ENCODE measurements around the gene DGKE.

Gene DGKE
- total RNA-seq, result 2.5 to 10.6 (median 5.3) reads per million in 17 experiments

DNA sequence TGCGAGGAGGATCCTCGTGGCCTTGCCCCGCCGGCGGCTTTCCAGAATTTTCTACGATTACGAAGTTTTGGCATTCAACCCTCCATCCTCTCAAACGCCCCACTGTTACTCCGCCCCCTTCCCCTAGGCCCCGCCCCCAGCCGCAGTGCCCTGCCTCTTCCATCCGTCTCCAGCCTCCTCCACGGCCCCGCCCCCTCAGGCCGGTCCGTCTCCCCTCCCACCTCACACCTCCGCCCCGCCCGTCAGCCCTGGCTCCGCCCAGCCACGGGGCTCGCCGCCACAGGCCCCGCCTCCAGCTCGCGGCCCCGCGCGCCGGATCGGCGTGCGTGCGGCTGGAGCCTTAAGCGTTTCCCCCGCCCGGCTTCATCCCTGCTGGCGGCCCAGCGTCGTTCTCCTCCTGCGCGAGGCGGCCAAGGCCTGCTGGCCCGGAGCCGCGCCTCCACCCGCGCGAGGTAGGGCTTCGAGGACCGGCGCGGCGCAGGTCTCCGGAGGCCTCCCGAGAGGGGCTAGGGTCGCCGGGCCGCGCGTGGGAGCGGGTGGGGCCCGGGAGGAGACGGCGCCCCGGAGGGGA is at the start of gene DGKE, which contains the start of gene C17orf67:
TSS of gene DGKE (plus strand) at position 343 of the 571 bp plus-strand sequence. CDS start 645 bp downstream, outside the sequence.
TSS of gene C17orf67 (minus strand) at position 112 of the 571 bp plus-strand sequence. CDS start 18,110 bp downstream, outside the sequence.
- DNase-seq, result peak; percentile 95 to 99 (median 97)

DNA sequence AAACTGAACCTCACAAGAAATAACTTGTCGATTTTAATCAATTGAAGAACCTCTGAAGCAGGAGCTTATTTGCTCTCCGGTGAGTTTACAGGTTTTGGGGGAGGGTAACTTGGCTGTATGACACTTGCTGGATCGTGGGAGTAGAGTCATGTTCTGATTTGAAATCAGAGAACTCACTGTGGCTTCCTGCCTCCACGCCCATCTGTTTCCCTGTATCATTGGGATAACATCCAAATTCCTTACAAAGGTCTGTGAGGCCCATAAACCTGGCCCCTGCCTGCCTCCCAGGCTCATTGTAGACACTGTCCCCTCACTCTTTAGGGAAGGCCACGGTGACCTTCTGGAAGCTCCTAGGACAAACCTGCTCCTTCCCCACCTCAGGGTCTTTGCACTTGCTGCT is 48.5 kb upstream of the DGKE start:
- peak in 2 of 4 experiments; percentile 21 to 31 for DNase-seq

DNA sequence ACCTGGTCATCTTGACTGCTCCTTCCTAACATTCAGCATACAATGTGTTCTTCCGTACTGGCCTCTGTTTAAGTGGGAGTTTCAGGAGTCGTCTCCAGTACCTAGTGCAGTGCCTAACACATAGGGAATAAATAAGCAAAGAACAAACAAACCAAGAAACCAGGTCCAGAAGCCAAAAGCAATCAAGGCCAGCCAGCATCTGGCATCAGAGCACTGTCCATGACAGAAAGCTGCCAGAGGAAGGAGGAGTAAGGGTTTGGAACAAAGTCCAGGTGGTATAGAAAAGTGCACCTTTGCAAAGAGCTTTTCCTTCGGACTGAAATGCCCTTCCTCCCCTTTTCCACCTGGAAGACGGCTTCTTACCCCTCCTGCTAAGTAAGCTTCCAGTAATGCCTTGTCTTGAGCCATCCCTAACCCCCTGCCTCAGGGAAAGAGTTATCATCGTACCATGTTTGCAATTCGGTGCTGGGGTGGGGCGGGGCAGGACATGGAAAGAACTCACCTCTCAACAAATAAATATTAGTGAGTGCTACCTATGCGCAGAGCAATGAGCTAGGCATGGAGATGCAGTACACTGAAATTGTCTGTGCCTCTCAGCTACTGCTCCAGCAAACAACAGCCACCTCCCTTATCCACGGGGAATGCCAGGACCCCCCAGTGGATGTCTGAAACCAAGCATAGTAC is 47.8 kb upstream of the DGKE start:
- DNase-seq, result no peak

DNA sequence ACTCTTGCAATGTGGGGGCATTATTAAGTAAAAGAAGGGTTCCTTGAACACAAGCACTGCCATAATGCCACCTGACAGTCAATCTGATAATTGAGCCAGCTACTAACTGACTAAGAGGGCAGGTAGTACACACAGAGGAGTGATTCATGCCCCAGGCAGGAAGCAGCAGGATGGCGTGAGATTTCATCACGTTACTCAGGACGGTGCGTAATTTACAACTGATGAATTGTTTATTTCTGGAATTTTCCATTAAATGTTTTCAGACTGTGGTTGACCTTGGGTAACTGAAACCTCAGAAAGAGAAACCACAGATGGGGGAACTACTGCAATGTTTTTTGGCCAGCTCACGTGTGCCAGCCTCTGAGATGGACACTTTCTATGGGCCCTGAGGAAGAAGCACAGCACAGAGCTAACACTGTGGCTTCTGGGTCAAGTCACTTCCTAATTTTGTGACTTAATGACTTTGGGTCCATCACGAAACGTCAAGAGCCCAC is 46.9 kb upstream of the DGKE start:
- peak; percentile 89 to 97 (median 92) for DNase-seq

DNA sequence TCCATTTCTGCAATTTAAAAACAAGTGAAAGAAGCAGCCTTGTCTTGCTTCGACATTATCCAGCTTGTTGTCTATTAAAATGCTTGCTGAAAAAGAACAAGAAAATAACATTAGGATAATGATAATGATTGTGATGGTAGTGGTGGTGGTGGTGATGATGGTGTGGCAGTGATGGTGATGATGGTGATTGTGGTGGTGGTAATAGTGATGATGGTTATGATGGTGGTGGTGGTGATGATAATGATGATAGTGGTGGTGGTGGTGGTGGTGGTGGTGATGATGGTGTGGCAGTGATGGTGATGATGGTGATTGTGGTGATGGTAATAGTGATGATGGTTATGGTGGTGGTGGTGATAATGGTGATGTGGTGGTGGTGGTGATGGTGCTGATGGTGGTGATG is 41.7 kb upstream of the DGKE start:
- no peak for DNase-seq

DNA sequence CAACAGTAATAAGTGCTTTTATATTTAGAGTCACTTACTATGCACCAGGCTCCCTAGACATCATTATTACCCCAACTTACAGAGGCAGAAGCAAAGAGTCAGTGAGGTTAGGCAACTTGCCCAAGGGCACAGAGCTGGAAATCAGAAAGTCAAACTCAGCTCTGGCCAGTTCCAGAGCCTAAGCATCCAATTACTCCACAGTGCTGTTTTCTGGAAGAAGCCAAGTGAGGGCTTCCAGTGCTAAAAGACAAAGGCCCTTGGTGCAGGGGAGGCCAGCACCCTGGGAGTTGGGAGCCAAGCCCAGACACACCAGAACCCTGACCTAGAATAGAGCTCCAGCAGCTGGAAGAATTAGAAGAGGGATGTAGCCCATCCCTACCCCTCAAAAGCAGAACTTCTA is 40.4 kb upstream of the DGKE start:
- DNase-seq, result no peak

DNA sequence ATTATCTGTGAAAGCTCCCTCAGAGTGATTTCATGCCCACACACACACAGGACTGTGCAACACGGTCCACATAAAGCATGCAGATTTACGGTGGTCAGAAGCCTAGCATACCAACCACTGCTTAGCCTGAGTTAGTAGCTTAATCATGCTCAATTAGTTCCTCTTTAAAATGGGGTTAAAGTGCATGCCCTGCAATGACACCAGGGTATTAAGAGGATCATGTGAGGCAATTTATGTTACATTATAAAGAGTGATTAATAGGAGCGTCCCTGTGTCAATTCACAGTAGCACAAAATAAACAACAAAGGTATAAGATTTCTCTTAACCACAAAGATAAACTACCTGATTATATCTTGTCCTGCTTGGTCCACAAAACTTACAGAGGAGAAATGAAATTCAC is 40.0 kb upstream of the DGKE start:
- peak; percentile 54 to 80 (median 64) for DNase-seq

DNA sequence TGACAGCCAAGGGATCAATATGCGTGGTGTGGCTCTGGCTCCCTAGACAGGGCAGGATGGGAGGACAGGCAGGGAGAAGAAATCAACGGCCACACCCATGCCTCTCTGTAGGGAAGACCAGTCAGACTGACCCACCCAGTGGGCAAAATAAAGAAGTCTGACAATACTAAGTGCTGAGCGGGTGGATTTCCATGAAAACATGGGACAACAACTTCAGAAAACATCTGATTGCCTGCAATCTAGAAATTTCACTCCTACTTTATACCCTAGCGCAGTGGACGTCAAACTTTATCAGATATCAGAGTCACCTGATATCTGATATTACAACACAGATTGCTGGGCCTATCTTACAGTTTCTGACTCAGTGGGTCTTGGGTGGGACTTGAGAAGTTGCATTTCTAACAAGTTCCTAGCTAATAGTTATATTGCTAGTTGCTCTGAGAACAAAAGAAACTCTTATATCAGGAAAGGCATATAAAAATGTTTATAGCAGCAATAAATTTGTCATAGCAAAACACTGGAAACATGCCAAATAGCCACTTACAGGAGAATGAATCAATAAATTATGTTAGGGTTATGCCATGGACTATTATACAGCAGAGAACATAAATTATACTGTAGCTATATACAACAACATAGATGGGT is 38.6 kb upstream of the DGKE start:
- DNase-seq, result no peak

DNA sequence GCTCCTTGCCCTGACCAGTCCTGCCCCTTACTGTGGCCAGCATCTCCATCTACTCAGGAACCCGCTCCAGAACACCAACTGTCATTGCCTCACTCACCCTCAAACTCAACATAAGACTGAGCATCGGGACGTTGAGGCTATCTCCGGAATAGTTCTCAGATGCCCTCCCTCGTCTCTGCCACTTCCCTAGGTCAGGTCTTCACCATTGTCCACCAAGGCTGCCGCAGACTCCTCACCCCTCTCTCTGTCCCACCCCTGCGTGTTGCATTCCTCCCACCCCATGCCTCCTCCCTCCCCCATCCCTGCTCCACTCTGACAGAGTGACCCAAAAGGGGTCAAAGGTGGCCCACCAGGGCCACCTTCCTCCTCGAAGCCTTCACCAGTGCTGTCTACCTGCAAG is 37.4 kb upstream of the DGKE start:
- no peak for DNase-seq

DNA sequence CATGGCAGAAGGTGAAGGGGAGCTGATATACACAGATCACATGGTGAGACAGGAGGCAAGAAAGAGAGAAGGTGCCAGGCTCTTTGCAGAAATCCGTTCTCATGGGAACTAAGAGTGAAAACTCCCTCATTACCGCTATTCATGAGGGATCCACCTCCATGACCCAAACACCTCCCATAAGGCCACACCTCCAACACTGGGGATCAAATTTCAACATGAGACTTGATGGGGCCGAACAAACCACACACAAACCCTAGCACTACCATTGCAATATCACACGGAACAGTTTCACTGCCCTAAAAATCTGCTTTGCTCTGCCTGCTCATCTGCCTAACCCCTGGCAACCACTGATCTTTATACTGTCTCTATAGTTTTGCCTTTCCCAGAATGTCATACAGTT is 35.0 kb upstream of the DGKE start:
- no peak for DNase-seq

DNA sequence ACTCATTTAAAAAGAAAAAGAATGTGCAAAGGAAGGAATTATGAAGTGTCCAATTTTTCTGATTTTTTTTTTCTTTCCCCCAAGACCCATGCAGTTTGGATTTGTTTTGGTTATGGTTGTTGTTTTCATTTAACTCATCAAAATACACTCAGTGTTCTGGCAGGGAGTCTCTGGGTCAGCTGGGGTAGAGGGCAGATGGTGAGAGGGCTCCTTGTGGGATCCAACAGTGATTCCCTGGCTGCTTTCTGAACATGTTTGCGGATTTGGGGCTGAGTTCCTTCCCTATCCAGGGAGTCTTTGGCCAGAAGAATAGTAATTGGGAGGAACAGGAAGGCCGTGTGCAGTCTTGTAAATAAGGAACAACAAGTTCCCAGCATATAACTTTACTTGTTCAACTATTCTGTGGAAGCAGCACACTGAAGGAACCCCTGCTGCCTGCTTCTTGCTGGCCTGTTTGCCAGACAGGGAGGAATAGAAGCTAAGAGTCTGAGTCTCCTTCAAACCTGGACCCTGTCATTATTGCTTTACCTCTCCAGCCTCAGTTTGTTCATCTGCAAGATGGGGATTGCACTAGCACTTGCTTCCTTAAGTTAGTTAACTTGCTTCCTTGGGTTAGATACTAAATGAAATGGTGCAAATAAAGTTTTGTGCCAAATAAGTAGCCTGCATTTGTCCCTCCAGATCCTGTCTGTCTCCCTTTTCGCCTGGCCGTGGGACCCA is 32.3 kb upstream of the DGKE start:
- no peak for DNase-seq

DNA sequence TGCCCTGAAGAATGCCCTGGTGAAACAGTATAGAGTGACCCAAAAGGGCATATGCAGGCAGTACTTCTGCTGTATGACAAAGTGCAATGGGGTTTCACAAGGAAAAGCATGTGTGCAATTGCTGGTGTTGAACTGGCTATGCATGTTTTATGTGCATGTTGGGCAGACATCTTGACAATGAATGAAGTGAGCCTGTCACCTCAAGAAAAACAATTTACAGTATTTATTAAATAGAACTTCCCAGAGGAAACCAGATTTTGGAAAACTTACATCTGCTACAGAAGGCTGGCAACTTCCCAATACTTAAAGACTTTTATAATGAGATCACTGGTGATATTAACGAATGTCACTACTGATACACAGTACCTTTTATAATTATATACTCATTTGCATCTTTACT is 30.9 kb upstream of the DGKE start:
- no peak for DNase-seq

DNA sequence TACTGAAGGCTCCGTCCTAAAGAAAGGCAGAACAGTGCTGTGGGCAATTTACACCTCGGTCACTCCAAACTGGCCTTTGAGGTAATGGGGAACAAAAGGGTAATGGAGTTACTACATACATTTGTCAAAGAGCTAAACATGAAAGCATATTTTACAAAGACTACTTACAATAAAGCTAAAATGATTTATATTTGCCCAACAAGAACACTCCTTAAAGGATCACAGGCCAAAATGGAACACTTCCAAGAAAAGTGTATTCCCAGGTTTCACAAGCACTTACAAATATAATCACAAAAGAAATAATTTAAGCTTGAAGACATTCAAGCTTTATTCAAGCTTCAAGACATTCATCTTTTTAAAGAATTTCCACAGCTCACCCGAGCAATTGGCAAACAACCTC is 29.5 kb upstream of the DGKE start:
- DNase-seq, result no peak

DNA sequence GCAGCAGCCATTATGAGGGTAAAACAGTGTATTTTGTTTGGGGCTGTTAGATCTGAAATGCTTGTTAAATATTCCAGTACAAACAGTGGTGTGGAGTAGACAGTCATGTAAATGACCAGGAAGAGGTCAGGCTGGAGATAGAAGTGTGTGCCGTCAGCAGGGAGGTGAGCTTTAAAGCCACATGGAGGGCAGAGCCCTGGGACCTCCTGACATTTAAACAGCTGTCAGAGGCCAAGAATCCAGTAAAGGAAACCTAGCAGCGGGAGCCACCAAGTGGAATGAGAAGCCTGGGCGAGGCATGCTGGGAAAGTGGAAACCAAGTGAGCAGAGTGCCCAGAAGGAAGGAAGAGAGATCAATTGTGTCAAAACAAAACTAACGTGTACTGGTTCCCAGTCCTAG is 27.0 kb upstream of the DGKE start:
- DNase-seq, result no peak

DNA sequence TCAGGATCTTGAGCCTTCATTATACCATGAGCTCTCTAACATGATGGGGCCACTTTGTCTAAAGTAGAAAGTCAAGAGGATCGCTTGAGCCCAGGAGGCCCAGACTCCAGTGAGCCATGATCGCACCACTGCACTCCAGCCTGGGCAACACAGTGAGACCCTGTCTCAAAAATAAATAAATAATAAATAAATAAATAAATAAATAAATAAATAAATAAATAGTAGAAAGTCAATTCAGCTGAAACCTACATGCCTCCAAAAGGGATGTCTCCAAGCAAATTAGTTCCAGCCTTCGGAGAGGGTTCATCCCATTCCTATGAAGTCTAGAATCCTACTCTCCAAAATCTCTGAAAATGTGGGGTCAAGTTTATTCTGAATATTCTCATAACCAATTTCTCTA is 26.2 kb upstream of the DGKE start:
- no peak for DNase-seq

DNA sequence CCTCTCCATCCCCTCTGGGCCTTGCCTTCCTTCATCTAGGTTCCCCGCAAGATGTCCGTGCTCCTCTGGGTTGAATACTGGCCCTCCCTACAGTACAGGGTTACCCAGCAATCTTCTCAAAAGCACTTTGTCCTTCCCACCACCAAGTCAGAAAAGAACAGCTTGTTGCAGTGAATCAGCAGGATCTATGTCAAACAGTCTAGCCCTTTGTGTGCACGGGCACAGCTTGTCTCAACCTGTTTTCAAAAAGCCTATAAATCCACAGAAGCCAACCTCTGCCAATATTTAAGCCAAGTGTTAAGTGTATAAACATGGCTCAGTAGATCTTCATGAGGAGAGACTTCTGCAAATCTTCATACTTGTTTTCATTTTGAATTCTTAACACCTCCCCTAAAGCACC is 25.4 kb upstream of the DGKE start:
- no peak for DNase-seq

DNA sequence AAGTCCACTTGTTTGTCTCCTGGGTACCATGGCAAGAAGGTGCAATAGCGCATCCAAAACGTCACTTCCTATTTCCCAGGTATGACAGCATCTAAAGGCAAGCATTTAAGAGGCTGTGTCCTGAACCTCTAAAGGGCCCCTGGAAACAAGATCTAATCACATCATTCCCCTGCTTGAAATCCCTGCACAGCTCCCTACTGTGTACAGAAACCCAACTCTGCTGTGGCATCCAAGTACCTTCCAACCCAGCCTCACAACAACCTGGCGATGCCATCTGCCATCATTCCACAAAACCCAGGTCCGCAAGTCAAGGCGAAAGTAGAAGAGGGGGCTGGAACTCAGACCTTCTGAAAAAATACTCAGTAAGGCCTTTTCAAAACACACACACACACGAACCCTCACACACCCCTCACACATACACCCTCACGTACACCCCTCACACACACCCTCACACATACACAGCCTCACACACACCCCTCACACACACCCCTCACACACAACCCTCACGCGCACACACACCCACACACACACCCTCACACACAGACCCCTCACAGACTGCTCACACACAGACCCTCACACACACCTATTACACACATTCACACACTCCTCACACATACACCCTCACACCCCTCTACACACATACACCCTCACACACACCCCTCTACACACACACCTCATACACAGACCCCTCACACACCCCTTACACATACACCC is 24.7 kb upstream of the DGKE start:
- DNase-seq, result no peak

DNA sequence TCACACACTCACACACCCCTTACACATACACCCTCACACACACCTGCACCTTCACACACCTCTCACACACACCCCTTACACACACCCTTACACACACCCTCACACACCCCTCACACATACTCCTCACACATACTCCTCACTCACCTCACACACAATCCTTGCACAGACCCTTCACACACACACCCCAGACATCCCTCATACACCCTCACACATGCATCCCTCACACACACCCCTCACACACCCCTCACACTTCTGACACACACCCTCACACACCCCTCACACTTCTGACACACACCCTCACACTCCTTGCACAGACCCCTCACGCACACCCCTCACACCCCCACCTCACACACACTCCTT is 24.2 kb upstream of the DGKE start:
- DNase-seq, result no peak

DNA sequence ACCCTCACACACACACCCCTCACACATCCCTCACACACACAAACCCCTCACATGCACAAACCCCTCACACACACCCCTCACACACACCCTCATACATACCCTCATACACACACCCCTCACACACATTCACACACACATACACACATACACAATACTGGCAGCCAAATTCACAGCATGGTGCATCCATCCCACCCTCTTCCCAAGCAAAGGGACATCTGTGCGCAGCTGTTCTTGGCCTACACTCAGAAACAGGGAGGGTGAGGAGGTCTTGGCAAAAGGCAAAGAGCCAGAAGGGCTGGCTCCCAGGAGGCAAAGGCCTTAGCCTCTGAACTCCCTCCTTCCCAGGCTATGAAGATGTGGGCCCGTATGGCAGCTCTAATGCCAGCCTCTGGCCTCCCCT is 23.6 kb upstream of the DGKE start:
- DNase-seq, result no peak

DNA sequence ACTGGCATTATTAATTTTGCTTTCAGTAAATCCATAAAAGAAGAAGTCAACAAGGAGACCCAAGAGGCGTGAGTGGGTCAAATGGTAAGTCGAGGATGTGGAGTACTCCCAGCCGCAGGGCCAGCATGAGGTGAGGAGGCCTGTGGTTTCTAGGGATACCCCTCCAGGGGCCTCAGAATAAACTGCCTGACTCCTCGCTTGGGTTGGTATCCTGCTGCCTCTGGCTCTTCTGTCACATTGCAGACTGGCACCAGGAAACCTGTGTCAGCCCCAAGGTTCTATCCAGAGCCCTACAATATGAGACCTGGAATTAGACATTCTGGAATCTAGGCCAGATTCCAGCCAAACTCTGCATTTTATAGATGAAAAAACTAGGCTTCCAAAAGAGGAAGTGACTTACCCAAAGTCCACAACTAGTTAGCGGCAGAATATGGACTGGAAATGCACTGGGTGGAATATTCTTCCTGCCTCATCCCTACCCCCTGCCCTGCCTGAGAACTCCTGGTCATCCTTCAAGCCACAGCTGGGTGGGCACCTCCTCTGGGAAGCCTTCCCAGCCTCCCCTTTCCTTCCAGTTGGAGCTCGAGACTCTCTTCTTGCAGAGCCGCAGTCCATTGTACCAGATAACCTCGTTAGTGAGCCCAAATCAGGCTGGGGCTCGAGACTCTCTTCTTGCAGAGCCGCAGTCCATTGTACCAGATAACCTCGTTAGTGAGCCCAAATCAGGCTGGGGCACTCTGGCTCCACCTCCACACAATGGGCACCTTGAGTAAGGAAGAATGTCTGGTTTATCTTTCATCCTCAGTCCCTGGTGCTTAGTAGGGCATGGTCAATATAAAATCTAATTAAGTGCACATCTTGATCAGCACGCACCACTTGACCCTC is 22.8 kb upstream of the DGKE start:
- peak in 2 of 4 experiments; percentile 5 to 28 for DNase-seq

DNA sequence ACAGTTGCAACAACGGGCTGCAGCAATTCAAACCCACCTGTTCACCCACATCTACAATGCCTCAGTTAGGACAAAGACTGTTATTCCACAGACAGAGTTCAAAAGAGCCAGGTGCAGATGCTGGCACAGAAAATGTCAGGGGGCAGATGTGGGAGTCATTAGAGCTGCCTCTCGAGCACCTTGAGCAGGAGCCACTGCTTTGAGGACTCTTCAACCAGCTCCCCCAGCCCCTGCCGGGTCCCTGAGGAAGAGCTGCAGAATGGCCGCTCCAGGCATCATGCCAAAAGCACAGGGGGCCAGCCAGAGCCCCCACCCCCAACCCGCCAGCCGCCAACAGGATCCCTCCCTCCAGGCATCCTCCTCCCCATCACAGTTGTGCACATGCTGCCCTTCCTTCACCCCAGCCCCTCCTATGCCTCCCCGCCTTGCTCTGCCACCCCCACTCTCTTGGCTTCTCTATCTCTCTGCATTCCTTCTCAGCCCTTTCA is 21.0 kb upstream of the DGKE start:
- no peak for DNase-seq

Data from suppressor macrophage (primary cell).